ENCODE results near the gene THYN1.

DNA sequence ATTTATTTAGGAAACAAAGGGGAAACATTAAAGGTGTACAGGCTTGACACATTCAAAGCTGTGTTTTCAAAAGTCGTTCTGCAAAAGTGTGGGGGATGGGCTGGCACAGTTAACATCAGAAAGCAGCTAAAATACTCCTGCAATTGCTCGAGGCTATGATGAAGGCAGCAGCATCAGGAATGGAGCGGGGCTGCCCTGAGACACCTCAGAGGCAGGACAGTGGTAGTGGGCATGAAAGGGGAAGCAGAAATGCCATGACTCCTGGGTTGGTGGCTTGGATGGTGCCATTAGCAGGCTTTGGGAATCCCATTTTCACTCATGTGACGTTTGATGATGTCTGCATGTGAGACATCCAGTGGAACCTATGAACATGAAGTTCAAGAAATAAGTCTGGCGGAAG lies 30.0 kb downstream of the THYN1 start:
- TF ChIP-seq EZH2 (optimal IDR thresholded peaks at IDR 0.05; ENCODE audit: low read depth, low read length), result no peak
- TF ChIP-seq, protein P1, sequence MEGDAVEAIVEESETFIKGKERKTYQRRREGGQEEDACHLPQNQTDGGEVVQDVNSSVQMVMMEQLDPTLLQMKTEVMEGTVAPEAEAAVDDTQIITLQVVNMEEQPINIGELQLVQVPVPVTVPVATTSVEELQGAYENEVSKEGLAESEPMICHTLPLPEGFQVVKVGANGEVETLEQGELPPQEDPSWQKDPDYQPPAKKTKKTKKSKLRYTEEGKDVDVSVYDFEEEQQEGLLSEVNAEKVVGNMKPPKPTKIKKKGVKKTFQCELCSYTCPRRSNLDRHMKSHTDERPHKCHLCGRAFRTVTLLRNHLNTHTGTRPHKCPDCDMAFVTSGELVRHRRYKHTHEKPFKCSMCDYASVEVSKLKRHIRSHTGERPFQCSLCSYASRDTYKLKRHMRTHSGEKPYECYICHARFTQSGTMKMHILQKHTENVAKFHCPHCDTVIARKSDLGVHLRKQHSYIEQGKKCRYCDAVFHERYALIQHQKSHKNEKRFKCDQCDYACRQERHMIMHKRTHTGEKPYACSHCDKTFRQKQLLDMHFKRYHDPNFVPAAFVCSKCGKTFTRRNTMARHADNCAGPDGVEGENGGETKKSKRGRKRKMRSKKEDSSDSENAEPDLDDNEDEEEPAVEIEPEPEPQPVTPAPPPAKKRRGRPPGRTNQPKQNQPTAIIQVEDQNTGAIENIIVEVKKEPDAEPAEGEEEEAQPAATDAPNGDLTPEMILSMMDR (IDR thresholded peaks at IDR 0.05; ENCODE audit: low read length), result no peak
- no peak for TF ChIP-seq EZH2phosphoT487 (IDR thresholded peaks at IDR 0.05; ENCODE audit: low read length)

Data from MM.1S (cell line).